Osteocyte (in vitro differentiated cells): Measurements from ENCODE around the gene RAB36. TPM values are rescaled to one million over a fixed set of nuclear protein-coding genes. Genes with fewer than 3 reads are reported as not detected.

Source experiments
- DNase-seq: peaks from one replicate; pipeline ENCODE4 v3.0.0; 2021; ENCODE audit warnings: mixed read lengths; ENCODE audit not compliant: unreplicated experiment; ENCODE audit errors: extremely low spot score
- H3K27ac Mint-ChIP-seq: one replicate; pipeline ENCODE4 v1.8.0; 2021; ENCODE audit warnings: mild to moderate bottlenecking, mixed read lengths; ENCODE audit not compliant: unreplicated experiment
- H3K27me3 Mint-ChIP-seq: one replicate; pipeline ENCODE4 v1.8.0; 2021; ENCODE audit warnings: mixed read lengths; ENCODE audit not compliant: unreplicated experiment
- H3K36me3 Mint-ChIP-seq: one replicate; pipeline ENCODE4 v1.8.0; 2021; ENCODE audit warnings: mixed read lengths; ENCODE audit not compliant: unreplicated experiment
- H3K4me1 Mint-ChIP-seq: one replicate; pipeline ENCODE4 v1.8.0; 2021; ENCODE audit warnings: mixed read lengths; ENCODE audit not compliant: unreplicated experiment
- H3K4me3 Mint-ChIP-seq: one replicate; pipeline ENCODE4 v1.8.0; 2021; ENCODE audit warnings: mild to moderate bottlenecking, moderate library complexity, mixed read lengths; ENCODE audit not compliant: unreplicated experiment
- H3K9me3 Mint-ChIP-seq: one replicate; pipeline ENCODE4 v1.8.0; 2021; ENCODE audit warnings: mixed read lengths; ENCODE audit not compliant: unreplicated experiment
- total RNA-seq: library from RNA; stranded (reverse); gene quantifications from 2 replicates; pipeline ENCODE4 v1.2.1, GENCODE V29; 2021
- TF ChIP-seq, protein P1 (sequence below): fragments of 200-600 bp; sonication (generic); IDR thresholded peaks from 2 replicates; pipeline ENCODE4 v1.5.0; 2021; ENCODE audit warnings: antibody characterized with exemption, mild to moderate bottlenecking, moderate library complexity

RAB36 gene
- total RNA-seq, 1 donor from 2014 or later: 4.8 TPM

DNA sequence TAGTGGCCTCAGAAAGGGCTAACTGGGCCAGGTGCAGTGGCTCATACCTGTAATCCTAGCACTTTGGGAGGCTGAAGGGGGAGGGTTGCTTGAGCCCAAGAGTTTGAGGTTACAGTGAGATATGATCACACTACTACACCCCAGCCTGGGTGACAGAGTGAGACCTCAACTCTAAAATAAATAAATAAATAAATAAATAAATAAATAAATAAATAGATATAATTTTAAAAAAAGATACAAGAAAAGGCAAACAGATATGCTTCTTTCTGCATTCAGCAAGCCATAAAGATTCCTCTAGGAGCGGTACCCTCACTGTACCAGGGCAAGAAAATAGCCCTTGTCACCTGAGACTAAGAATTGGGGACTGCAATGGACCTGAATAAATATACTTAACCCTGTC, 2.2 kb upstream of the RAB36 start:
- no peaks in the 10 kb centered on the region for H3K27me3 Mint-ChIP-seq
- no peak overlapping the region for H3K4me3 Mint-ChIP-seq
- H3K36me3 Mint-ChIP-seq: no peaks in the 10 kb centered on the region
- H3K27ac Mint-ChIP-seq: no peak overlapping the region
- TF ChIP-seq, protein P1, sequence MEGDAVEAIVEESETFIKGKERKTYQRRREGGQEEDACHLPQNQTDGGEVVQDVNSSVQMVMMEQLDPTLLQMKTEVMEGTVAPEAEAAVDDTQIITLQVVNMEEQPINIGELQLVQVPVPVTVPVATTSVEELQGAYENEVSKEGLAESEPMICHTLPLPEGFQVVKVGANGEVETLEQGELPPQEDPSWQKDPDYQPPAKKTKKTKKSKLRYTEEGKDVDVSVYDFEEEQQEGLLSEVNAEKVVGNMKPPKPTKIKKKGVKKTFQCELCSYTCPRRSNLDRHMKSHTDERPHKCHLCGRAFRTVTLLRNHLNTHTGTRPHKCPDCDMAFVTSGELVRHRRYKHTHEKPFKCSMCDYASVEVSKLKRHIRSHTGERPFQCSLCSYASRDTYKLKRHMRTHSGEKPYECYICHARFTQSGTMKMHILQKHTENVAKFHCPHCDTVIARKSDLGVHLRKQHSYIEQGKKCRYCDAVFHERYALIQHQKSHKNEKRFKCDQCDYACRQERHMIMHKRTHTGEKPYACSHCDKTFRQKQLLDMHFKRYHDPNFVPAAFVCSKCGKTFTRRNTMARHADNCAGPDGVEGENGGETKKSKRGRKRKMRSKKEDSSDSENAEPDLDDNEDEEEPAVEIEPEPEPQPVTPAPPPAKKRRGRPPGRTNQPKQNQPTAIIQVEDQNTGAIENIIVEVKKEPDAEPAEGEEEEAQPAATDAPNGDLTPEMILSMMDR: no peak
- DNase-seq: no peak
- H3K9me3 Mint-ChIP-seq: no peaks in the 10 kb centered on the region
- peaks cover 29% of the 10 kb centered on the region for H3K4me1 Mint-ChIP-seq

DNA sequence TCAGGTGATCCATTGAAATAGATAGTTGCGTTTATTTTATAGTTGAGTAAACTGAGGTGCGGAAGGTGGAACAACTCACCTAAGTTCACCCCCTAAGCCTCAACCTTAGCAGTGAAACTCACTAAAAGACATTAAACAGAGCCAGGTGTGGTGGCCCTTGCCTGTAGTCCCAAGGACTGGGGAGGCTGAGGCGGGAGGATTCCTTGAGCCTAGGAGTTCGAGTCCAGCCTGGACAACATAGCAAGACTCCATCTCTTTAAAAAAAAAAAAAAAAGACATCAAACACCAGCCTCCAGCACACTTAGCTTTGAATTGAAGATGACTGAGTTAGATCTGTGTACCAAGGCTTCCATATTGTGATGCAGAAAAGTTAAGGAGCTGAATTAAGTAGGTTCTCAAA, 845 bp upstream of the RAB36 start:
- H3K36me3 Mint-ChIP-seq: no peaks in the 10 kb centered on the region
- no peak overlapping the region for H3K4me3 Mint-ChIP-seq
- no peak overlapping the region for H3K27ac Mint-ChIP-seq
- no peaks in the 10 kb centered on the region for H3K27me3 Mint-ChIP-seq
- H3K9me3 Mint-ChIP-seq: no peaks in the 10 kb centered on the region
- TF ChIP-seq, protein P1: no peak
- H3K4me1 Mint-ChIP-seq: peaks cover 21% of the 10 kb centered on the region
- no peak for DNase-seq

DNA sequence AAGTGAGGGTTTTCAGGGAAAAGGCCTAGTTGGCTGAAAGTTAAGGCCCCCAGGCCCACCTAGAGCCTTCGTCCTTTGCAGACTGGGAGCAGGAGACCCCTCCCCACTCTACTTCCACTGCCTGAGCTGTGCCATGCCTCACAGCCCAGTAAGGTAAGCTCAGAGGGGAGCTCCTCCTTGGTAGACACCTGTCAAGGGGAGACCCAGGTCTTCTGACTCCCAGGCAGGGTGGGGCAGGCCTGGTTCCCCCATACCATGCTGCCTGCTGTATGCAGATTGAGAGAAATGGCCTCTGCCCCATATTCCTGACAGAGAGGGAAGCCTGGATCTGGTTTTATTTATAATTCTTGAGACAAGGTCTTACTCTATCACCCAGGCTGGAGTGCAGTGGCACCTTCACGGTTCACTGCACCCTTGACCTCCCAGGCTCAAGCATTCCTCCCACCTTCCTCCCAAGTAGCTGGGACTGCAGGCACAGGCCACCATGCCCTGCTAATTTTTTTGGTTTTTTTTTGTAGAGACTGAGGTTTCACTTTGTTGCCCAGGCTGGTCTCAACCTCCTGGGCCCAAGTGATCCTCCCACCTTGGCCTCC, 697 bp downstream of the RAB36 start:
- H3K4me1 Mint-ChIP-seq: peaks cover 21% of the 10 kb centered on the region
- peak overlapping the region; percentile 88 for H3K27ac Mint-ChIP-seq
- H3K4me3 Mint-ChIP-seq: peak overlapping the region; percentile 78
- no peaks in the 10 kb centered on the region for H3K9me3 Mint-ChIP-seq
- no peaks in the 10 kb centered on the region for H3K27me3 Mint-ChIP-seq
- TF ChIP-seq, protein P1: no peak
- no peak for DNase-seq
- peaks cover 2% of the 10 kb centered on the region for H3K36me3 Mint-ChIP-seq

DNA sequence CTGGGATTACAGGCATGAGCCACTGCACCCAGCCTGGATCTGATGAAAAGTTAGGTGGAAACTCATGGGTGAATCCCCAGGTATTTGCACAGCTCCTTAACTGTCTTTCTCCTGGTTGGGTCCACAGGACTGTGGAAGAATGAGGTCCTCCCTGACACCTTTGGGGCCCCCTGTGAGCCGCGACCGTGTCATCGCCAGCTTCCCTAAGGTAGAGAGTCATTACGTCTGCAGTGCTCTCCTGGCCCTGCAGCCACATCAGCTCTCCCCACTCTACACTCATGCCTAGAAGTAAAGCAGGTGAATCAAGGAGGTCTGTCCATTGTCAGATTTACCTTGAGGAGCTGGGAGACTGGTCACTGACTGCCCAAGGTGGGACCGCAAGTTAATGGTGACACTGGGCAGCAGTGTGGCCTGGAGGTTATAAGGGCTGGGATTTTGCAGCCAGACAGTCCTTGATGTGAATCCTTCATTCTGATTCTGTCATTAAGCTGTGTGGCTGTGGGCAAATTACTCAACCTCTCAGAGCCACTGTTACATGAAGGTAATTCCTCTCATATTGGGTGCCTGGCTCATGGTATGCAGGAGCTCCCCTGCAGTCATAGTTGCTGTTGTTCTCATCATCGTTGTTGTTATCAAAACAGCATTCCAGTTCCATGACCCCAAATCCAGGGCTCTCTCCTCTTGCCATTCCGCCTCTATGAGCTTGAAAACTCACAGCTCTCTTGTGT, 1.4 kb downstream of the RAB36 start:
- Mint-ChIP-seq H3K4me1 (peaks cover 19% of the 10 kb centered on the region), H3K4me3 (peak overlapping the region; percentile 18), H3K27ac (peak overlapping the region; percentile 41), H3K36me3 (peaks cover 2% of the 10 kb centered on the region), H3K27me3 (no peaks in the 10 kb centered on the region), H3K9me3 (no peaks in the 10 kb centered on the region)
- TF ChIP-seq, protein P1: no peak
- DNase-seq: no peak

DNA sequence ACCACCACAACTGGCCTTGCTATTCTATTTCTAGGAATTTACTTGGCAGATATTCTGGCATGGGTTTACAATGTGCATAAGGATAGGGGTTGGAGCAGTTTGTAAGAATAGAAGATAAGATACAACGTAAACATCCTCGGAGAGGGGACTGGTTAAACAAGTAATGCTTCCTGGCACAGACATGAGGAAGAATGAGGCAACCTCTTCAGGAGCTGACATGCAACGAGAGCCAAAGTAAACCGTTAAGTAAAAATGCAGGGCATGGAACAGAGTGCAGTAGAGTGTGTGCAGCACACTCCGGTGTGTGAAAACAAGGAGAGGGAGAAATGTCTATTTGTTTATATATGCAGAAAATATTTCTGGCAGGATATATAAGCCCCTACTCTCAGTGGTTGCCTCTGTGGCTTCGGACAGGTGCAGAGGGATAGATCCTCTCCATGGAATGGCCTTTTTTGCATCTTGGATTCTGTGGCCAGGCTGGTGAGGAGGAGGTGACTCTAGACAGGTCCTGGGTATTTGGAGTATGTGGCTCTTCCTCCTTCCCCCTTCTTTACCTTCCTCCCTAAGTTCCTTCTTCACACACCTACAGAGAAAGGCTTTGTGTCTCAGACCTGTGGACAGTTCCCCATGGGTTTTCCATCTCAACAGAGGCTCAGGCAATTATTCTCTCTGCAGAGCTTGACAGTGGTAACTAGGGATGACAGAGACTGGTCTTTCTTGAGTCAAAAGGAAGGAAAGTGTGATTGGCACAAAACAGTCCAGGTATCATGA, 2.5 kb downstream of the RAB36 start:
- Mint-ChIP-seq H3K27ac (no peak overlapping the region), H3K4me1 (peaks cover 14% of the 10 kb centered on the region), H3K4me3 (no peak overlapping the region), H3K36me3 (peaks cover 2% of the 10 kb centered on the region), H3K9me3 (no peaks in the 10 kb centered on the region), H3K27me3 (no peaks in the 10 kb centered on the region)
- no peak for DNase-seq
- TF ChIP-seq, protein P1: no peak
